ENCODE data around the gene PIGU.

DNA sequence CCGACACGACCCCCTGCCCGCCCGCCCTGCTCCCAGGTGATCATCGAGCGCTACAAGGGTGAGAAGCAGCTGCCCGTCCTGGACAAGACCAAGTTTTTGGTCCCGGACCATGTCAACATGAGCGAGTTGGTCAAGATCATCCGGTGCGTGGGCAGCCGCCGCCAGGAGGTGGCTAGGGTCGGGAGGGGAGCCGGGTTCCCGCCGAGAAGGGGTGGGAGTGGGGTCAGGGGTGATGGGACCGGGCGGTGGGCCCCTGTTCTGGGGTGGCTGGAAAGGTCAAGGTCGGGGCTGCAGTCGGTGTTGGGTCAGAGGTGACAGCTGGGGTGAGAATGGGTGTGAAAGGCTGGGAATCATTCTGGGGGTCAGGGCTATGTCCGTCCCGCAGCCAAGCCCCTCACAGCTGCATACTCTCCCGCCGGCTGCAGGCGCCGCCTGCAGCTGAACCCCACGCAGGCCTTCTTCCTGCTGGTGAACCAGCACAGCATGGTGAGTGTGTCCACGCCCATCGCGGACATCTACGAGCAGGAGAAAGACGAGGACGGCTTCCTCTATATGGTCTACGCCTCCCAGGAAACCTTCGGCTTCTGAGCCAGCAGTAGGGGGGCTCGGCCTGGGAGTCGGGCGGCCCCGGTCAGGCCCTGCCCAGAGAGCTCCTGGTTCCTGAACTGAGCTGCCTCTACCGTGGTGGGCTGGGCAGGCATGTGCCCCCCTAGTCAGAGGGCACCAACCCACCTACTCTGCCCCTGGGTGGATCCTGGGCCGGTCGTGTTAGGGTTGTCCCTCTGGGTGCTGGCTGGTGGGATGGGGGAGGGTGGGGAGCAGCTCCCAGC is 117.4 kb downstream of the PIGU start:
- TF ChIP-seq GATAD1 (CRISPR knock-in tag; IDR thresholded peaks at IDR 0.05) (no peak), ZNF790 (CRISPR knock-in tag; IDR thresholded peaks at IDR 0.05; ENCODE audit: borderline replicate concordance) (no peak), RNF2 (conservative IDR thresholded peaks at IDR 0.05; ENCODE audit: low read depth) (no peak), POLR2AphosphoS5 (IDR thresholded peaks at IDR 0.05; ENCODE audit: low read depth, low read length) (no peak), ZNF414 (CRISPR knock-in tag; IDR thresholded peaks at IDR 0.05) (no peak), POLR2AphosphoS2 (IDR thresholded peaks at IDR 0.05; ENCODE audit: low read depth, low read length) (no peak), SOX5 (CRISPR knock-in tag; IDR thresholded peaks at IDR 0.05; ENCODE audit: borderline replicate concordance) (no peak), POLR2A (IDR thresholded peaks at IDR 0.05; ENCODE audit: insufficient read depth in 1 of 2, low read depth in 2 of 2, low read length in 2 of 2) (no peak), RBAK (CRISPR knock-in tag; IDR thresholded peaks at IDR 0.05) (no peak), NBN (conservative IDR thresholded peaks at IDR 0.05) (no peak)
- TF ChIP-seq, protein P1, sequence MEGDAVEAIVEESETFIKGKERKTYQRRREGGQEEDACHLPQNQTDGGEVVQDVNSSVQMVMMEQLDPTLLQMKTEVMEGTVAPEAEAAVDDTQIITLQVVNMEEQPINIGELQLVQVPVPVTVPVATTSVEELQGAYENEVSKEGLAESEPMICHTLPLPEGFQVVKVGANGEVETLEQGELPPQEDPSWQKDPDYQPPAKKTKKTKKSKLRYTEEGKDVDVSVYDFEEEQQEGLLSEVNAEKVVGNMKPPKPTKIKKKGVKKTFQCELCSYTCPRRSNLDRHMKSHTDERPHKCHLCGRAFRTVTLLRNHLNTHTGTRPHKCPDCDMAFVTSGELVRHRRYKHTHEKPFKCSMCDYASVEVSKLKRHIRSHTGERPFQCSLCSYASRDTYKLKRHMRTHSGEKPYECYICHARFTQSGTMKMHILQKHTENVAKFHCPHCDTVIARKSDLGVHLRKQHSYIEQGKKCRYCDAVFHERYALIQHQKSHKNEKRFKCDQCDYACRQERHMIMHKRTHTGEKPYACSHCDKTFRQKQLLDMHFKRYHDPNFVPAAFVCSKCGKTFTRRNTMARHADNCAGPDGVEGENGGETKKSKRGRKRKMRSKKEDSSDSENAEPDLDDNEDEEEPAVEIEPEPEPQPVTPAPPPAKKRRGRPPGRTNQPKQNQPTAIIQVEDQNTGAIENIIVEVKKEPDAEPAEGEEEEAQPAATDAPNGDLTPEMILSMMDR (CRISPR knock-in tag; IDR thresholded peaks at IDR 0.05) = no peak
